C4-2B (cell line): ENCODE results near the gene SPACA5.

Source experiments
- CTCF ChIP-seq: fragments of 450-650 bp; conservative IDR thresholded peaks from 2 replicates; pipeline ENCODE4 v1.5.1; 2017; ENCODE audit warnings: mild to moderate bottlenecking
- ZFX ChIP-seq: fragments of 450-650 bp; IDR thresholded peaks from 2 replicates; pipeline ENCODE4 v1.6.1; 2017

DNA sequence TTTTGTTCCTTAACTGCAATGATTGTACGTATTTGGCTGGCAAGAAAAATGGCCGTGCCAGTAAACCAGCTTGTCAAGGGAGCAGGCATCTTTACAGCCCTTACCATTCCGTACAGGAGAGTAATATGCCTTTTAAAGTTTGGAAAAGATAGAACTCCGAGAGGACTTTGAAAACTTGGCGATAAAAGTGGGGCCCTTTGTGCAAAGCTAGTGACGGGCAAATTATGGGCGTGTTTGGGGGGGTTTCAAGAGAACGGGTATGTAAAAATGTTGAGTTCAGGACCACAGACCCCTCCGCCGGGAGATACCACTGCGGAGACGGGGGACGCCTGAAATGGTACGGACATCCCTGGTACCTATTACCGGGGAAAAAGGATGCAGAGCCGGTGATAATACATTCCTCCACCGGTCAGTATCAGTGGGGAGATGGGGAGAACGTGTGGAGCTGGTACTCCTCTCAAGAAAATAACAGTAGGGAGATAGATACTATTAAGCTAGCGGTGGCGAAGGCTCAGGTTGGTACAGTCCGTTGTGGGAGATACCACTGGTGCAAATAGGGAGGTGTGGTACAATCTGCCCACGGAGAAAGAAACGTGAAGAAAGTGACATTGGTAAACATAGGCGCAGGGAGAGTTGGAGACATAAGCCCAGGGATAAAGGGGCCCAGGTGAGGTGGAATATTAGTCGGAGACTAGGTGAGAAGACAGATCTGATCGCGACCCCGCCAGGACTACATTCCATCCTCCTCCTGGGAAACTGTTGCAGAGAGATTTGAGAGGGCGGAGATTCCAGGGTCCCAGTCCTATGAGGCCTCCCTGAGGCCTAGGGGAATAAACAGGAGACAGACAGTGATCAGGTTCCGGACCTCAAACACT lies 14.5 kb downstream of the SPACA5 start:
- TF ChIP-seq CTCF, result no peak
- TF ChIP-seq ZFX, result no peak
